Measurements from ENCODE around the gene NOS1. TPM values are rescaled to one million over a fixed set of nuclear protein-coding genes. Genes with fewer than 3 reads are reported as not detected.

NOS1 gene
- total RNA-seq, 1 donor = not detected

GRCh38 chr12:117159674-117160073 is 201.8 kb downstream of the NOS1 start:
- TF ChIP-seq, protein P1, sequence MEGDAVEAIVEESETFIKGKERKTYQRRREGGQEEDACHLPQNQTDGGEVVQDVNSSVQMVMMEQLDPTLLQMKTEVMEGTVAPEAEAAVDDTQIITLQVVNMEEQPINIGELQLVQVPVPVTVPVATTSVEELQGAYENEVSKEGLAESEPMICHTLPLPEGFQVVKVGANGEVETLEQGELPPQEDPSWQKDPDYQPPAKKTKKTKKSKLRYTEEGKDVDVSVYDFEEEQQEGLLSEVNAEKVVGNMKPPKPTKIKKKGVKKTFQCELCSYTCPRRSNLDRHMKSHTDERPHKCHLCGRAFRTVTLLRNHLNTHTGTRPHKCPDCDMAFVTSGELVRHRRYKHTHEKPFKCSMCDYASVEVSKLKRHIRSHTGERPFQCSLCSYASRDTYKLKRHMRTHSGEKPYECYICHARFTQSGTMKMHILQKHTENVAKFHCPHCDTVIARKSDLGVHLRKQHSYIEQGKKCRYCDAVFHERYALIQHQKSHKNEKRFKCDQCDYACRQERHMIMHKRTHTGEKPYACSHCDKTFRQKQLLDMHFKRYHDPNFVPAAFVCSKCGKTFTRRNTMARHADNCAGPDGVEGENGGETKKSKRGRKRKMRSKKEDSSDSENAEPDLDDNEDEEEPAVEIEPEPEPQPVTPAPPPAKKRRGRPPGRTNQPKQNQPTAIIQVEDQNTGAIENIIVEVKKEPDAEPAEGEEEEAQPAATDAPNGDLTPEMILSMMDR (IDR thresholded peaks at IDR 0.05; ENCODE audit: insufficient read depth, low read depth, low read length) = no peak
- DNase-seq (ENCODE audit: low read depth) = no peak
- H3K4me3 ChIP-seq (ENCODE audit: low read depth, low read length) = no peak overlapping the region

DNA sequence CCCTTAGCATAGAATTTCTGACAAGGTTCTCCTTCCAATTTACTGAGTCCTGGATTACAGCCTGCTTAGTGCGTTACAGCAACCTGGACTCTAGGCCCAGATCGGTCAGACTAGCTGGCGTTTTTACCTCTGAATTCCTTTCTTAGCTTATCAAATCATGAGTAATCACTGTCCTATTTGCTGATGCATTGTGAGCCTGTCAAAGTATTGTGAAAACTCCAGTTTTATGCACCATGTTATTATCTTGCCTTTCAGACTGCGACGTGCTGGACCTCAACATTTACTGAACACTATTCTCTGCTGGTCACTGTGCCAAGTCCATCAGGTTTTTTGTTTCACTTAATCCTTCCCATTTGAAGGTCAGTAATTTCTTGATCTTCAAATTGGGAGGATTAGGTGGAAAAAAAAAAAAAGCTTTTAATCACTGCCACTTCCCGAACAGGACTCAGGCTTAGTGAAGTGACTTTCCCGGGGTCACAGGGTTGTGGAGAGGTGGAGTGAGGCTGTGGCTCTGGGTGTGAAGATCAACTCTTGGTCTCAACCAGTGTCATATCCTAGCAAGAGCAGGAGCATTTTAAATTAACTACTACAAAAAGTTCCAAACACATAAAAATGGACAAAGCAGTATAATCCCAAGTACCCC is 202.4 kb downstream of the NOS1 start:
- no peak overlapping the region for H3K4me3 ChIP-seq (ENCODE audit: low read depth, low read length)
- TF ChIP-seq, protein P1 (IDR thresholded peaks at IDR 0.05; ENCODE audit: insufficient read depth, low read depth, low read length) = no peak
- no peak for DNase-seq (ENCODE audit: low read depth)

Other genes with a start within 250 kb of the NOS1 start
- gene FBXO21, start 171.2 kb downstream of the NOS1 start, total RNA-seq = 48.4 and 72.5 TPM in 2 replicates